GM10266 (cell line): ENCODE results near the gene SIL1.

Experiments used
- DNase-seq: peaks from one replicate; pipeline ENCODE4 v3.0.0; 2012; ENCODE audit errors: extremely low spot score
- TF ChIP-seq, protein P1 (sequence below): IDR thresholded peaks from 2 replicates; pipeline ENCODE4 v1.5.1; 2012; ENCODE audit warnings: mild to moderate bottlenecking, low read depth; ENCODE audit not compliant: control insufficient read depth, insufficient read depth; ENCODE audit errors: missing control alignments

Gene SIL1

DNA sequence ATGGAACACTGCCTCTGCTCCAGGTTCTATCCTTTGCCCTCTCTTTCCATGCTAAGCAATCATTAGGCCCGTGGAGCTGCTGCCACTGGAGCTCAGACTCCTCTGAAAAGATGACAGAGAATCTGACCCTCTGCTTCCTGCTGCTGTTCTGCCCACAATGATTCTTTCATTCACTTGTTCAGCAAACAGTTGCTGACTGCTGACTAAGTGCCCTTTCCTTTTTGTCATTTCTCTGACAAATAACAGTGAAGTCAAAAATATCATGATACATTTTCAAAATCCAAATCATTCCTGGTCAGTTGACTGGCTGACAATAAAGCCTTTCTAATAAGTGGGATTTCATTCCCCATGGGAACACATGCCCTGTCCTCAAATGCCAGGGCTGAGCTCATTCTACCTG is 110.1 kb downstream of the SIL1 start:
- TF ChIP-seq, protein P1, sequence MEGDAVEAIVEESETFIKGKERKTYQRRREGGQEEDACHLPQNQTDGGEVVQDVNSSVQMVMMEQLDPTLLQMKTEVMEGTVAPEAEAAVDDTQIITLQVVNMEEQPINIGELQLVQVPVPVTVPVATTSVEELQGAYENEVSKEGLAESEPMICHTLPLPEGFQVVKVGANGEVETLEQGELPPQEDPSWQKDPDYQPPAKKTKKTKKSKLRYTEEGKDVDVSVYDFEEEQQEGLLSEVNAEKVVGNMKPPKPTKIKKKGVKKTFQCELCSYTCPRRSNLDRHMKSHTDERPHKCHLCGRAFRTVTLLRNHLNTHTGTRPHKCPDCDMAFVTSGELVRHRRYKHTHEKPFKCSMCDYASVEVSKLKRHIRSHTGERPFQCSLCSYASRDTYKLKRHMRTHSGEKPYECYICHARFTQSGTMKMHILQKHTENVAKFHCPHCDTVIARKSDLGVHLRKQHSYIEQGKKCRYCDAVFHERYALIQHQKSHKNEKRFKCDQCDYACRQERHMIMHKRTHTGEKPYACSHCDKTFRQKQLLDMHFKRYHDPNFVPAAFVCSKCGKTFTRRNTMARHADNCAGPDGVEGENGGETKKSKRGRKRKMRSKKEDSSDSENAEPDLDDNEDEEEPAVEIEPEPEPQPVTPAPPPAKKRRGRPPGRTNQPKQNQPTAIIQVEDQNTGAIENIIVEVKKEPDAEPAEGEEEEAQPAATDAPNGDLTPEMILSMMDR, result no peak
- no peak for DNase-seq

DNA sequence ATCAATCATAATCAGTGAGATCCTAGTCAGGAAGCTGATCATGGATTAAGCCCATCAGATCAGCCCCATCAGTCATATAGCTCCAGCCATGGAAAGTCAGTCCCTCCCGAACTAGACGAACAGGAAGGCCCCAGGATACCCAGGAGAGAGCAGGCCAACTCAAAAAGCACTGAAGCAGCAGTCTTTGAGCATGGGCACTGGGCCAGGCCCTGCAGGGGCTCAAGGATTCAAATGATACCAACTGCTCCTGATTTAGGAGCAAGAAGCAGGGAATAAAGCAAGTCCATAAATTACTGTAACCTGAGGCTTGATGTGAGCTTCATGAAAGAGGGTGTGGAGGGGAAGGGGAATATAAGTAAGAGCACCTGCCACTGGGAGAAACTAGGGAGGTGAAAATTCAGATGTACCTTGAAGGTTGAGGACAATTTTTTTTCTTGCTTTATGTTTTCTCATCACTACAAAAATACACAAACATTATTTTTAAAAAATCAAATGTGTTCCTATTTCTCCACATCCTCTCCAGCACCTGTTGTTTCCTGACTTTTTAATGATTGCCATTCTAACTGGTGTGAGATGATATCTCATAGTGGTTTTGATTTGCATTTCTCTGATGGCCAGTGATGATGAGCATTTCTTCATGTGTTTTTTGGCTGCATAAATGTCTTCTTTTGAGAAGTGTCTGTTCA is 115.2 kb downstream of the SIL1 start:
- TF ChIP-seq, protein P1, result no peak
- DNase-seq, result no peak

DNA sequence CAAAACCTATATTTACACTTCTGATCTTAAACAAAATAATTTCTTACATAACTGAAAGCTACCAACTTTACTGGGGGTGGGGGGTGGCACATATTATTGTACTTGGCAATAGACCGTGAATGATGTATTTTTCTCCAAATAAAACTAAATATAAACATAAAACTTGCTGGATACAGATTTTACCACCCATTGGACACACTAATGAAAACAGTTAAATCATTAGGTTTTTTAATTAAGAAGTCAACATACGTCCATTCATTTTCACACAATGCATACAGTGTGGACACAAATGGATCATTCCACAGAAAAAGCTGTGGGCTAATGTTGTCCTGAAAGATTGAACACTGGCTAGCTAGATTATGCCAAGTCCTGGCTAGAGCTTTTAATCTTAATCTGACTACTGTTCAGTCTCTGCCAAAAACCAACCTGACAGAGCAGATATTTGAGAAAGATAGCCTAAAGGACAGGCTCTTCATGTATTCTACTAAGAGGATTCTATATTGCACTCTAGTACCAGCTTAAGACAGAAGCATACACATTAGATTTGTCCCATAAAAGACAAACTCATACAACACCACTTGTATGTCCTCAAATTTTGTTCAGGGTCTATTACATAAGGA is 118.1 kb downstream of the SIL1 start:
- no peak for DNase-seq
- TF ChIP-seq, protein P1, result no peak

DNA sequence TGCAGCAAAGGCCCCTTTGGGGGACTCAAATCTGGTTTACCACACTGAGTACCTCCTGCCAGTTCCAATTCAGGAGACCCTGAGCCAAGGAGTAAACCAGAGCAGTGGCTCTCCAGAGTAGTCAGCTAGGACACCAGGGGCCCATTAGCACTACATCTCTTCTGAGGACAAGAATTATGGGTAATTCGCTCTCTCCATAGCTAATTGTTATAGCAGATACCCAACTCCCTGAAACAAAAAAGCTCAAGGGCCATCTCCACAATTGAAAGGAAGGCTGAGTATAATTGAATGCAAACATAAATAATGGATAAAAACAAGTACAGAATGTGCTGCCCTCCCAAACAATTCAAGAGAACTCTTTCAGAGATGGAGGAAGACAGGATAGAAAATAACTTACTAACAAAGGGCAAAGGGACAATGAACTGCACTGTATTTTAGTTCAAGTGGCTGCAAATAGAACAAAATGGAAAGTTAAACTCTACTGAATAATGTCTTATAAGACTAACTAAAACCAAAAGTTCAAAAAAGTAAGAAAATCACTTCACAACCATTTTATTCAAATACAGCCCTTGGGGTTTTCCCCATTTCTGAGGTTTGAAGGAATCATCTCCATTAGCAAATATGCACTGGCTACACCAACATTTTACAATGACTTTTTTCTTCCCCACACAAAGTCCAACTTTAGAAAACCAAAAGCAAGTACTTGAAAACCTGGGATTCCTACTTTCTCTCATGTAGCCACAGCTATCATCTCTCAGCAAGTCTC is 118.8 kb downstream of the SIL1 start:
- no peak for DNase-seq
- TF ChIP-seq, protein P1, result no peak

DNA sequence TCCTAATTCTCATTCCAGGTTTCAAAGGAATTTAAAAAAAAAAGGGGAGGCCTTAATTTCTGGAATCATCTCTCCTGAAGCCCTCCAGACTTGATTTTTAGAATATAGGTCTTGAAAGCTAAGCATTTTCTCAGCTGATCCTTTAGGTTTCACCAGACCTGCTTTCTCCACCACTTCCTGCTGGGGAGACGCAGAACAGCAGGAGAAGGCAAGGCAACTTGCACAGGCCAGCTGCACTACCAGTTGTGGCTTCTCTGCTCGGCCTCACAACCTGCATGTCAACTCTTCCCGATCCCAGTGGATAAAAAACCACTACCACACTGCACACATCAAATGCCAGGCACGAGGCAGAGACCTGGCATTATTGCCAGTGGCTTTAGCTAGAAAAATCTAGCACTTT is 119.8 kb downstream of the SIL1 start:
- no peak for DNase-seq
- TF ChIP-seq, protein P1, result no peak

DNA sequence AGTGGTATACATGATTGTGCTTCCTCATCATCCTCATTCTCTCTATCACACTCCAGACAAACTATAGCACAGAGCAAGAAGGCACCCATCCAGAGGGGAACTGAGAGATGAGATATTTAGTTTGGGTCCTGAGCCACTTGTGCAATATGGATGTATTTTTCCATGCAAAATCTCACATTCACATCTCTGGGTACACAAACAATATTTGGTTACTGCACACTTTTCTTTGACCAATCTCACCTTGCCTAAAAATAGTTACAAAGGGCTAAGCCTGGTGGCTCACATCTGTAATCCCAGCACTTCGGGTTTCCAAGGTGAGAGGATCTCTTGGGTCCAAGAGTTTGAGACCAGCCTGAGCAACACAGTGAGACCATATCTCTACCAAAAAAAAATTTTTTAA is 120.3 kb downstream of the SIL1 start:
- no peak for DNase-seq
- TF ChIP-seq, protein P1, result no peak

DNA sequence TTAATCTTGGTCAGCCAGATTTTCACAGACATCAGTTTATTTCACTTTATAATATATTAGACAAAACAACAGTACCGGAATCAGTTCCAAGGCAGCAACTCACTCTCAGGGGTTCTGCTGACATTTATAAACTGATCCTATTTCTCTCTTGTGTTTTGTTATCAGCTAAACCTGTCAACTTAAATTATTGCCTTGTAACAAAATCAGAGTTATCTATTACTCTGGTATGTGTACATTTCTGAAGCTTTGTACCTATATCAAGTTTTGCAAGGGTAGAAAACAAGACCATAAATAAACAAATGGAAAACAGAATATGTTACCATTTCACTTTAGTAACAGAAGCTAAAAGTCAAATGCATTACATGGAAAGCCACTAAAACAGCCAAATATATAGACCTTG is 122.1 kb downstream of the SIL1 start:
- TF ChIP-seq, protein P1, result no peak
- DNase-seq, result no peak
